AG04449 (cell line): ENCODE data around the gene CYTH1.

Experiments
- CTCF ChIA-PET: fragments of 350-600 bp; formaldehyde crosslinking; extraction: SDS; loops from one replicate; lab custom pipeline; 2021; ENCODE audit warnings: antibody characterized with exemption; lab: Yijun Ruan, JAX
- POLR2A ChIA-PET: fragments of 400-600, 350-600 bp; formaldehyde crosslinking; extraction: SDS; loops from one replicate; lab custom pipeline; 2020; ENCODE audit warnings: antibody characterized with exemption, inconsistent platforms; lab: Yijun Ruan, JAX
- DNase-seq: peaks from one replicate; pipeline ENCODE4 v3.0.0-alpha.2; 2010; ENCODE audit warnings: low read depth, low spot score
- H3K4me3 ChIP-seq: 2 replicates; pipeline ENCODE4 v1.5.1; 2011; ENCODE audit warnings: low read depth, mild to moderate bottlenecking, control low read depth, low read length
- TF ChIP-seq, protein P1 (sequence below): IDR thresholded peaks from one replicate; pipeline ENCODE4 v1.5.1; 2011; ENCODE audit warnings: mild to moderate bottlenecking, moderate library complexity, low read length, control low read depth, inconsistent platforms; ENCODE audit not compliant: insufficient read depth; ENCODE audit errors: missing control alignments

CYTH1 gene

DNA sequence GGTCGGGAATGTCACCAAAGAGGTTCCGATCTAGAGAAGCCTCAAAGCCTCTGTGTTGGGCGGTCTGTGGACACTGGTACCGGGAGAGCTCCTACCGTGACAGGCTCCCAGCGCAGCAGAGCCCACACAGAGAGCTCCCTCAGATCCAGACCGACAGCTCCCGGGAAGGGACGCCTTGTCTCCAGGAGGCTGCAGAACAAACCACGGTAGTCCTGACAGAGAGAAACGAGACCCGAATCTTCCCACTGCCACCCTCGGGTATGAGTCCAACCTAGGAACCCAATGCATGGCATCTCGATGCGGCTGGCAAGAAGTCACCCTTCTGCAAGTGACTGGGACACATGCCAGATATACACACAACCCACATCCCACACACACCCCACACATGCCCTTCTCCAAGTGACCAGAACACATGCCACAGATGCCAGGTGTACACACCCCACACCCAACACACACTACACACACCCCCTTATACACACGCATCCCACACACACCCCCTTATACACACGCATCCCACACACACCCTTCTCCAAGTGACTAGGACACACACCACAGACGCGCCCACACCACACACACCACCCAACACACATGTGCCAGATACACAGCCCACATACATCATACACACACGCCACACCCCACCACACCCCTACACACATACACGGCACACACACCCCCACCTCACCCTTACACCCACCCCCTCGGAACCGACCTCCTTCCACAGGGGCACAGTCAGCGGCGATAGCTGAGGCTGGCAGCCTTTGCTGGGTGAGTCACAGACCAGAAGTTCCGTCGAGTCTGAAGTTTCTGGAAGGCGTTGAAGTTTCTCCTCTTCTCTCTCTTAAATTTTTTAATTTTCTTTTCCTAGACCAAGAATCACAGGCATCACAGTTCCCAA lies 15.9 kb upstream of the CYTH1 start:
- CTCF ChIA-PET: interaction anchor here (1.1 to 2.7 kb wide), 6 partner anchors 7 to 304 kb away, joined by 3 to 21 read pairs (median 8); no protein-coding TSS in a partner anchor
- POLR2A ChIA-PET: no interaction called here
- no peak overlapping the region for H3K4me3 ChIP-seq
- TF ChIP-seq, protein P1, sequence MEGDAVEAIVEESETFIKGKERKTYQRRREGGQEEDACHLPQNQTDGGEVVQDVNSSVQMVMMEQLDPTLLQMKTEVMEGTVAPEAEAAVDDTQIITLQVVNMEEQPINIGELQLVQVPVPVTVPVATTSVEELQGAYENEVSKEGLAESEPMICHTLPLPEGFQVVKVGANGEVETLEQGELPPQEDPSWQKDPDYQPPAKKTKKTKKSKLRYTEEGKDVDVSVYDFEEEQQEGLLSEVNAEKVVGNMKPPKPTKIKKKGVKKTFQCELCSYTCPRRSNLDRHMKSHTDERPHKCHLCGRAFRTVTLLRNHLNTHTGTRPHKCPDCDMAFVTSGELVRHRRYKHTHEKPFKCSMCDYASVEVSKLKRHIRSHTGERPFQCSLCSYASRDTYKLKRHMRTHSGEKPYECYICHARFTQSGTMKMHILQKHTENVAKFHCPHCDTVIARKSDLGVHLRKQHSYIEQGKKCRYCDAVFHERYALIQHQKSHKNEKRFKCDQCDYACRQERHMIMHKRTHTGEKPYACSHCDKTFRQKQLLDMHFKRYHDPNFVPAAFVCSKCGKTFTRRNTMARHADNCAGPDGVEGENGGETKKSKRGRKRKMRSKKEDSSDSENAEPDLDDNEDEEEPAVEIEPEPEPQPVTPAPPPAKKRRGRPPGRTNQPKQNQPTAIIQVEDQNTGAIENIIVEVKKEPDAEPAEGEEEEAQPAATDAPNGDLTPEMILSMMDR: no peak
- DNase-seq: no peak

DNA sequence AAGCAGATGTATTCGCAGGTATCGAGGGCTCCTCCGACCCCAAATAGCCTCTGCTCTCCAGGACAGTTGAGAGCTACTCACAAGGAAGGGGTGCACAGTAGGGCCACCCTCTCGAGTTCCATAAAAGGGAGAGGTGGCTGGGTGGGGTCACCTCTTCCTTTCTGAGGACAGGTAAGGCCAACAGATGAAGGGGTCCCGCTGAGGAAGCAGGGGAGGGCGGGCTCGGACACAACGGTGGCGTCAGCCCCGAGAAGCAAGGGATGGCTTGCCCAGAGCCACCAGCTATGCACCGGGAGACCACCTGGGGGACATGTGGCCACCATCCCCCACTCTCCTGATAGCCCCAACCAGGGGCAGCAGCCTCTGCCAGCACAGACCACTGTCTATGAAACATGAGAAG lies 15.1 kb upstream of the CYTH1 start:
- ChIA-PET POLR2A (no interaction called here), CTCF (no interaction called here)
- no peak overlapping the region for H3K4me3 ChIP-seq
- no peak for DNase-seq
- TF ChIP-seq, protein P1: no peak

DNA sequence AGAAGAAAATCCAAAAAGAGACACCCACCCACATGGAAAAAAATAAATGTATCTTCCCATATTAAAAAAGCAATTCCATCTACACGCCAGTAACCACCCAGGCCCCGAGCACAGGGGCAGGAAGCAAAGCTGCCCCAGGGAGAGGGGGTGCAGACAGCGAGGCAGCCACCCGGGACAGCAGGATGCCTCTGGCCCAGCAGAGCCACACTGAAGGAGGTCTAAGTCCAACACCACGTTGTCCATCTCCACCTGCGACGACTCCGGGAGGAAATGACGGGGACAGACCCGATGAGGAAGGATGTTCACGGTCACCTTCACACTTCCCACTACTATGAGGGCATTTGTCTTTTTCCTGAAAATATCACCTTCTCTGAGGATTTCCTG lies 14.4 kb upstream of the CYTH1 start:
- ChIA-PET CTCF (no interaction called here), POLR2A (no interaction called here)
- no peak overlapping the region for H3K4me3 ChIP-seq
- DNase-seq: no peak
- TF ChIP-seq, protein P1: no peak

DNA sequence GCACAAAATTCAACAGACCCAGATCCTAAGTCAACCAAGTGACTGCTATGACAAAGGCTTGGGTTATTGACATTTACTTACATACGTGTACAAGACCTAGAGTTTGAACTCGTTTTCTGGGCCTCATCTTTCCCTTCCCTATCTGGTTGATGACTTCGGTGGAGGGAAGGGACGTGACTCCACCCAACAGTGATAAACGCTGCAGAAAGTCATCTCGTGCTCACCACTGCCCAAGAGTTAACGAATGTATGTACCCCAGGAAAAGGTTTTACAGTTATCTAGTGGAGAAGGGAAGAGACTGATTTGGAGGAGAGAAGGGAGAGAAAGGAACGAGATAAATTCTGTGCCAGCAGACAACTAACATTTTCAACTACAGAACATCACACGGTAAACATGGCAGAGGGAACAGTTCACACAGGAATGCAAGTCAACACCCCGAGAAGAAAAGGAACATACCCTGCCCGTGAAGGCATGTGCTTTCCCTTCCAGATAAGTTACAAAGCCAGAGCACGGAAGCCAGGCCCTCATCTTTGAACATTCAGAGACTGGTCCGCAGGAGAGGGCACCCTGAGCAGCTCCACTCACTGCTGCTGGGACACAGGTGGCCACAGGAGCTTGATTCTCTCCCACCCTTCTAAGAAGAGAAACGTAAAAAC lies 13.9 kb upstream of the CYTH1 start:
- POLR2A ChIA-PET: no interaction called here
- TF ChIP-seq, protein P1: no peak
- CTCF ChIA-PET: interaction anchor here (1.0 to 1.1 kb wide), 2 partner anchors 8 to 13 kb away, joined by 3 to 5 read pairs; no protein-coding TSS in a partner anchor
- H3K4me3 ChIP-seq: no peak overlapping the region
- DNase-seq: no peak

DNA sequence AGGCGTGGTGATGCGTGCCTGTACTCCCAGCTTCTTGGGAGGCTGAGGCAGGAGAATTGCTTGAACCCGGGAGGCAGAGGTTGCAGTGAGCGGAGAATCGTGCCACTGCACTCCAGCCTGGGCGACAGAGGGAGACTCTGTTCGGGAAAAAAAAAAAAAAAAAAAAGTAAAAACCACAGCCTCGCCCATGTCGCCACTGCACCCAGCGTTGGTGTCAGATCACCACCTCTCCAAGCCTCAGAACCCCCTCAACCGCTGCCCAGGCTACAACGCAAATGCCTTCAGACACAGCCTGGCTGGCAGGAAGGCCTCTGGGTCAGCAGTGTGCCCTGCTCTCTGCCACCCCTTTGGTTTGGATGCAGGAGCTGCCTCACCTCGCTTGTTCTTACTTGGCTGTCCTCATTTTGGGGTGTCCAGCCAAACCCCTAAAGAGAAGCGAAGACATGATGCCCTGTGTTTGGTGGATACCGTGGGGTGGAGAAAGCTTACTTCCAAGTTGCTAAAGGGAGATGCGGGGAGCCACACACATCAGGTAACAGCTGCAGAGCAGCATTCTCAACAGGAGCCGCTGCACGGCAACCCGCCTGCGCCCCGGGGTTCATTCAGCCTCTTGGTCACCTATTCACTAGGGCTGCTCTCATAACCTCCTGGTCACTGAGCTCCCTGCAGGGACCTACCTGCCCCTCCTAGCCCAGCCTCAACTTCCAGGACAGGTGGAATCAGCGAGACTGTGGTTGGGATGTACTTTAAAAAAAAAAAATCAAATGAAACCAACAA lies 13.0 kb upstream of the CYTH1 start:
- TF ChIP-seq, protein P1: no peak
- no peak for DNase-seq
- ChIA-PET CTCF (interaction anchor here (1.0 to 1.1 kb wide), 2 partner anchors 9 to 12 kb away, joined by 3 to 5 read pairs; no protein-coding TSS in a partner anchor), POLR2A (no interaction called here)
- H3K4me3 ChIP-seq: no peak overlapping the region
